Neuronal stem cell (in vitro differentiated cells): ENCODE results near the gene GIT1. TPM values are rescaled to one million over a fixed set of nuclear protein-coding genes. Genes with fewer than 3 reads are reported as not detected.

Source experiments
- DNase-seq: peaks from one replicate; pipeline ENCODE4 v3.0.0-alpha.2; 2013; ENCODE audit warnings: low spot score
- H2AFZ ChIP-seq: one replicate; pipeline ENCODE4 v1.6.1; 2013; ENCODE audit warnings: mild to moderate bottlenecking, low read length, inconsistent platforms
- H2AK5ac ChIP-seq: 2 replicates; pipeline ENCODE4 v1.6.1; 2013; ENCODE audit warnings: low read depth, mild to moderate bottlenecking, inconsistent platforms, low read length, moderate library complexity, mixed read lengths
- H2BK120ac ChIP-seq: 2 replicates; pipeline ENCODE4 v1.6.1; 2013; ENCODE audit warnings: low read depth, mild to moderate bottlenecking, inconsistent platforms, low read length, moderate library complexity, mixed read lengths
- H2BK12ac ChIP-seq: one replicate; pipeline ENCODE4 v1.6.1; 2013; ENCODE audit warnings: low read length, inconsistent platforms
- H2BK15ac ChIP-seq: 2 replicates; pipeline ENCODE4 v1.6.1; 2013; ENCODE audit warnings: mild to moderate bottlenecking, low read length, inconsistent platforms, mixed read lengths
- H2BK5ac ChIP-seq: one replicate; pipeline ENCODE4 v1.6.1; 2013; ENCODE audit warnings: inconsistent platforms, mild to moderate bottlenecking, low read length, moderate library complexity
- H3K14ac ChIP-seq: one replicate; pipeline ENCODE4 v1.6.1; 2013; ENCODE audit warnings: low read length, inconsistent platforms
- H3K18ac ChIP-seq: 2 replicates; pipeline ENCODE4 v1.6.1; 2013; ENCODE audit warnings: low read length, inconsistent platforms
- H3K23ac ChIP-seq: 2 replicates; pipeline ENCODE4 v1.6.1; 2013; ENCODE audit warnings: low read depth, mild to moderate bottlenecking, mixed read lengths, low read length, inconsistent platforms; ENCODE audit not compliant: poor library complexity
- H3K27ac ChIP-seq: replicated peaks from 3 replicates; pipeline ENCODE4 v1.5.1; 2013; ENCODE audit warnings: low read length, inconsistent platforms
- H3K27me3 ChIP-seq, 3 experiments: 2 replicates each; pipeline ENCODE4 v1.6.1; 2013; ENCODE audit warnings: low read length in 3 of 3, mild to moderate bottlenecking in 2 of 3, inconsistent platforms in 1 of 3, low read depth in 1 of 3, mixed read lengths in 1 of 3, moderate library complexity in 1 of 3; ENCODE audit not compliant: control insufficient read depth in 3 of 3, insufficient read depth in 3 of 3
- H3K36me3 ChIP-seq, 2 donors: replicated peaks in 1 of 2; 2 replicates each; pipeline ENCODE4 v1.6.1; 2013; ENCODE audit warnings: low read length in 2 of 2; ENCODE audit not compliant: control insufficient read depth in 2 of 2, insufficient read depth in 2 of 2
- H3K4ac ChIP-seq: 2 replicates; pipeline ENCODE4 v1.6.1; 2013; ENCODE audit warnings: inconsistent platforms, mild to moderate bottlenecking, low read length, moderate library complexity
- H3K4me1 ChIP-seq, 2 donors: 1 replicate in 1 of 2; 2 replicates in 1 of 2; pipeline ENCODE4 v1.6.1; 2013; ENCODE audit warnings: low read length in 2 of 2, low read depth in 1 of 2; ENCODE audit not compliant: control insufficient read depth in 2 of 2, insufficient read depth in 1 of 2
- H3K4me2 ChIP-seq: one replicate; pipeline ENCODE4 v1.6.1; 2013; ENCODE audit warnings: mild to moderate bottlenecking, low read length, inconsistent platforms; ENCODE audit not compliant: insufficient read depth, poor library complexity, severe bottlenecking
- H3K4me3 ChIP-seq, 2 donors: 2 replicates each; pipeline ENCODE4 v1.5.1; 2013; ENCODE audit warnings: low read length in 2 of 2, mild to moderate bottlenecking in 2 of 2, inconsistent platforms in 1 of 2, moderate library complexity in 1 of 2
- H3K79me1 ChIP-seq: one replicate; pipeline ENCODE4 v1.6.1; 2013; ENCODE audit warnings: low read depth, mild to moderate bottlenecking, inconsistent platforms, low read length, moderate library complexity
- H3K9ac ChIP-seq: one replicate; pipeline ENCODE4 v1.6.1; 2013; ENCODE audit warnings: mild to moderate bottlenecking, low read depth, low read length, inconsistent platforms; ENCODE audit not compliant: poor library complexity
- H3K9me3 ChIP-seq, 2 donors: replicated peaks in 1 of 2; 2 replicates each; pipeline versions ENCODE3 to v1.6.1; 2013; ENCODE audit warnings: low read length in 2 of 2, mild to moderate bottlenecking in 2 of 2, inconsistent platforms in 1 of 2, low read depth in 1 of 2, mixed read lengths in 1 of 2, moderate library complexity in 1 of 2; ENCODE audit not compliant: control insufficient read depth in 2 of 2, insufficient read depth in 1 of 2
- H4K8ac ChIP-seq: one replicate; pipeline ENCODE4 v1.6.1; 2013; ENCODE audit warnings: low read depth, mild to moderate bottlenecking, inconsistent platforms, low read length, moderate library complexity
- H4K91ac ChIP-seq: one replicate; pipeline ENCODE4 v1.6.1; 2013; ENCODE audit warnings: low read length, low read depth, mild to moderate bottlenecking, inconsistent platforms; ENCODE audit not compliant: poor library complexity
- whole genome bisulfite sequencing, 2 donors: extraction: QIAGEN DNeasy Blood & Tissue Kit; methylation state at CpG; one replicate each; pipeline ENCODE4 v1.1.7; 2013; ENCODE audit warnings: missing lambda C conversion rate in 2 of 2, mixed read lengths in 1 of 2; ENCODE audit not compliant: insufficient read length in 2 of 2, insufficient replicate concordance in 1 of 2; ENCODE audit errors: extremely low coverage in 2 of 2; 5-methylcytosine and 5-hydroxymethylcytosine counted together
- polyA plus RNA-seq, 2 experiments: library from polyadenylated mRNA; stranded (reverse); fragments of 200-250 nt; gene quantifications; one replicate each; pipeline ENCODE4 v1.2.3, GENCODE V29; 2013

Gene GIT1, protein sequence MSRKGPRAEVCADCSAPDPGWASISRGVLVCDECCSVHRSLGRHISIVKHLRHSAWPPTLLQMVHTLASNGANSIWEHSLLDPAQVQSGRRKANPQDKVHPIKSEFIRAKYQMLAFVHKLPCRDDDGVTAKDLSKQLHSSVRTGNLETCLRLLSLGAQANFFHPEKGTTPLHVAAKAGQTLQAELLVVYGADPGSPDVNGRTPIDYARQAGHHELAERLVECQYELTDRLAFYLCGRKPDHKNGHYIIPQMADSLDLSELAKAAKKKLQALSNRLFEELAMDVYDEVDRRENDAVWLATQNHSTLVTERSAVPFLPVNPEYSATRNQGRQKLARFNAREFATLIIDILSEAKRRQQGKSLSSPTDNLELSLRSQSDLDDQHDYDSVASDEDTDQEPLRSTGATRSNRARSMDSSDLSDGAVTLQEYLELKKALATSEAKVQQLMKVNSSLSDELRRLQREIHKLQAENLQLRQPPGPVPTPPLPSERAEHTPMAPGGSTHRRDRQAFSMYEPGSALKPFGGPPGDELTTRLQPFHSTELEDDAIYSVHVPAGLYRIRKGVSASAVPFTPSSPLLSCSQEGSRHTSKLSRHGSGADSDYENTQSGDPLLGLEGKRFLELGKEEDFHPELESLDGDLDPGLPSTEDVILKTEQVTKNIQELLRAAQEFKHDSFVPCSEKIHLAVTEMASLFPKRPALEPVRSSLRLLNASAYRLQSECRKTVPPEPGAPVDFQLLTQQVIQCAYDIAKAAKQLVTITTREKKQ
- 63.2 TPM for polyA plus RNA-seq (2013, experiment 1 of 2)
- polyA plus RNA-seq (2013, experiment 2 of 2) = 65.1 TPM

DNA sequence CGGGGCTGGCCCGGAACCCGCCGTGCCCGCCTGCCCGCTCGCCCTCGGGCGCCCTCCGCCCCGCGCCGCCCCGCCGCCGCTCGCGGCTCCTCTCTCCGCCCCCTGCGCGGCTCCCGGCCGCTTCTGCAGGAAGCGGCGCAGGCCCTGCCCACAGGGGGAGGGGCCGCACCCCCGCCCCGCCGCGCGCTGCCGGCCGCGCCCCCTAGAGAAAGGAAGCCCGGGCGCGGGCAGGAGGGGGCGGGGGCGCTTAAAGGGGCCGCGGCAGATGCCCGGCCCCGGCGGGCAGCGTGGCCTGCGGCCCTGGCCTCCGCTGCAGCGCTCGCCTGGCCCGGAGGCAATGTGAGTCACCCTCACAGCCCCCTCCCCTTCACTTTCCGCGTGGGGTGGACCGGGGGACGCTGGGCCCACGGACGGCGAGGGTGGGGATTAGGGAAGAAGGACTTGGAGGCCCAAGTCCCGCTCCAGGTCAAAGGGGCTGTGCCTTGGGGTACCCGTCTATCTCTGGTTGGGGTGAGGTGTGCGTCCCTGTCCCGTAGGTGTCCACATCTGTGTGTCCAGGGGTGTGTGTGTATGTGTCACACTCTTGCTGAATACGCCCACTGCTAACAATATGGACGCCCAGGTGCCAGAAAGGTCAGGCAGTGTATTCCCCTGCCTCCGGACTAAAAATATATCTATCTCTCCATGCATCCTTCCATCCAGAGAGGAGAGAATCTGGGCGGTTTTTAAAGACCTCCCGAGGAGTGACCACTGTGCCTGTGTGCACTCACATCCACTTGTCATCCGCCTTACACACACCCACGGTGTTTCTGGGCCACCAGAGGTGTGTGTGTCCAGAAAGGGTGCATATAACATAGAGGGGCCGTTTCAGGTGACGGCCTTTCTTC, at the start of gene GIT1:
GIT1 (minus strand) TSS at position 125 of the 887 bp plus-strand sequence. CDS start 270 bp downstream, outside the sequence.
- Histone ChIP-seq H2BK120ac (peak within 1 kb of the TSS; percentile 63), H3K18ac (peak within 1 kb of the TSS; percentile 97), H3K9me3 (no peaks in the 10 kb centered on the region), H3K14ac (peak within 1 kb of the TSS; percentile 95), H2AK5ac (peak within 1 kb of the TSS; percentile 90), H3K4me3 (peak within 1 kb of the TSS; percentile 66 to 95), H3K27me3 (no peaks in the 10 kb centered on the region), H2AFZ (peak within 1 kb of the TSS; percentile 89), H3K4me1 (peaks cover 45 to 55% of the 10 kb centered on the region in 2 donors), H2BK12ac (peak within 1 kb of the TSS; percentile 93), H3K9ac (peak within 1 kb of the TSS; percentile 99), H2BK15ac (peak within 1 kb of the TSS; percentile 95), H3K36me3 (no peaks in the 10 kb centered on the region), H3K79me1 (peaks cover 17% of the 10 kb centered on the region), H2BK5ac (peak within 1 kb of the TSS; percentile 58), H4K8ac (no peak within 1 kb of the TSS), H3K27ac (no peak within 1 kb of the TSS), H3K4ac (peak within 1 kb of the TSS; percentile 43), H3K4me2 (peak within 1 kb of the TSS; percentile 96), H4K91ac (peak within 1 kb of the TSS; percentile 1), H3K23ac (peak within 1 kb of the TSS; percentile 89)
- WGBS, 2 donors = no CpG with 5 or more reads among the region's 70 CpGs
- DNase-seq = peak; percentile 87

DNA sequence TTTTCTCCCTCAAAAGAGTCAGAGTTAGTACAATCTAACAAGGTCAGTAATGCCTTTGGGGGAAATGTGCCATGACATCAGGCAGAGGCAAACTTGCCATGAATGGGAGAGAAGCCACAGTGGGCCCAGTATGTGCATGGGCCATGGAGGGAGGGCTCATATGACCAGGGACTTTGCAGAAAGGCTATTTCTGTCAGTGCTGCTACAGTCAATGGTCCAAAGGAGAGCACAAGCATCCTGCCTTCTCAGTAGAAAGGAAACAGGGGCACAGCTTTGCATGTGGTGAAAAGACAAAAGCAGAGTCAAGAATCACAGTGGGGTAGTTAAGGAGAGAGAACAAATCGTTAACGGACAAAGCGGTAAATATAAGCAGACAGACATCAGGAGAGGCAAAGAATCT, 44.4 kb upstream of the GIT1 start:
- Histone ChIP-seq H3K18ac (no peak overlapping the region), H2BK12ac (no peak overlapping the region), H3K27ac (no peak overlapping the region), H2BK5ac (no peak overlapping the region), H2AK5ac (no peak overlapping the region), H3K9ac (no peak overlapping the region), H3K4me3 (no peak overlapping the region), H3K4me2 (no peak overlapping the region), H4K8ac (no peak overlapping the region), H2AFZ (no peak overlapping the region), H4K91ac (no peak overlapping the region), H3K23ac (no peak overlapping the region), H3K79me1 (no peaks in the 10 kb centered on the region), H3K4ac (no peak overlapping the region), H3K36me3 (peaks cover 15 to 35% of the 10 kb centered on the region in 2 donors), H3K4me1 (peaks cover 6% of the 10 kb centered on the region in 2 donors), H3K9me3 (no peaks in the 10 kb centered on the region), H2BK15ac (no peak overlapping the region), H3K14ac (no peak overlapping the region), H3K27me3 (no peaks in the 10 kb centered on the region), H2BK120ac (no peak overlapping the region)
- no CpG with 5 or more reads among the region's 3 CpGs for WGBS, 2 donors
- DNase-seq = no peak

DNA sequence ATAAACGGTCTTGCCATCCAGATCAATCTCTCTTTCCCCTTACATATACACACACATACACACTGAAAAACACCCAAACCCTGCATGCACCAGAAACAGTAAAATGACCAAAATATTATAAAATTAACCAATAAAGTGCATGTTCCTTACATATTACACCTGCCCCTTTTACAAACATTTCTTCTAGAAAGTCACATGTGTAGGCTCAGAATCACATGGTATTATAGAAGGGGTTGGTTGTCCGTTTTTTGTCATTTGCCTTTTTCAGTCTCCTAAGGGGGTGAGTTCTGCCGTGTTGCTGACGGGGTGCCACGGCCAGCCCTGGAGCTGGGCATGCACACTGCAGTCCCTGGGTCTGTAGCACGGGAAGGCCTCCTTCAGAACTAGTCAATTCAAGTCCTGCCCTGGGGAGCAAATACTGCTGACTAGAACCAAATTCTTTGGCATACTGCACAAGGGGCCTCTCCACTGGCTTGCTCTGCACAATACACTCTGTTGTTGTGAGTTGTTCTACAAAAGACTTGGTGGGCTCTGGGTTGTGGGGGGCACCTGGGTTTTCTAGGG, 41.3 kb upstream of the GIT1 start:
- no peak overlapping the region for H2BK120ac ChIP-seq

More for the DNA sequence above, 41.3 kb upstream of the GIT1 start:
- H3K4me2 ChIP-seq = no peak overlapping the region
- no peaks in the 10 kb centered on the region for H3K9me3 ChIP-seq
- no peaks in the 10 kb centered on the region for H3K27me3 ChIP-seq
- no peak overlapping the region for H3K14ac ChIP-seq
- H3K36me3 ChIP-seq = peaks cover 16 to 23% of the 10 kb centered on the region in 2 donors
- no peak overlapping the region for H4K91ac ChIP-seq
- H3K9ac ChIP-seq = no peak overlapping the region
- no peak overlapping the region for H2BK5ac ChIP-seq
- peaks cover 6% of the 10 kb centered on the region in 2 donors for H3K4me1 ChIP-seq
- H2BK15ac ChIP-seq = no peak overlapping the region
- no peak overlapping the region for H3K4ac ChIP-seq
- no peak overlapping the region for H2AFZ ChIP-seq
- H3K23ac ChIP-seq = no peak overlapping the region
- H2AK5ac ChIP-seq = no peak overlapping the region
- no peak for DNase-seq
- H3K18ac ChIP-seq = no peak overlapping the region
- no peak overlapping the region for H3K27ac ChIP-seq
- no CpG with 5 or more reads among the region's 6 CpGs for WGBS, 2 donors
- H2BK12ac ChIP-seq = no peak overlapping the region
- no peaks in the 10 kb centered on the region for H3K79me1 ChIP-seq
- no peak overlapping the region for H4K8ac ChIP-seq
- no peak overlapping the region for H3K4me3 ChIP-seq
